ENCODE data around the gene TOMM70. TPM values are rescaled to one million over a fixed set of nuclear protein-coding genes. Genes with fewer than 3 reads are reported as not detected.
"Not testable (repeated sequence)": the region's sequence is repeated elsewhere in the genome, so short reads cannot be mapped to it uniquely, and the experiment has no call there.

The TOMM70 gene
- total RNA-seq, 1 experiment from 2014 or later = 59.2 TPM

DNA sequence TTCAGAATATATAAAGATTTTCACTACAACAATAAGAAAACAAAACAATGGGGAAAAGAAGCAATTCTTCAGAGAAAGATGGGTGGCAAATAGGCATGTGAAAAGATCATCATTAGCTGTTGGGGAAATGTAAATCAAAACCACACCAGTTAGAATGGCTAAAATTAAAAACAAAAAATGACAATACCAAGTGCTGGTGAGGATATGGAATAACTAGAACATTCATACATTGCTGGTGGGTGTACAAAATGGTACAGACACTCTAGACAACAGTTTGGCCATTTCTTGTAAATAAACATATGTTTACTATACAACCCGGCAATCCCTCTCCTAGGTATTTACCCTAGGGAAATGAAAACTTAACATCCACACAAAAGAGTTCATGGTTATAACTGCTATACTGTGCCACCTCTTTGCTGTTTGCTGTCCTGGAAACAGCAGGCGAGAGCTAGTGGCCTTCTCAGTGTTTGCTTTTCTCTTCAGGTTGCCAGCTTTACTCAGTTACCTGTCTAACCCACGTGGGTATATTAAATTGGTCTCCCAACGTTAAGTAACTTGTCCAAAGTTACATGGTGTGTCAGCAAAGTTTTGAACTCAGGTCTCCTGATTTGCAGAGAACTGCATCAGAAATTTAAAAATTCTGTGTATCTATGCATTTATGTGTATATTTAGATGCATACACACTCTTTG, 70.9 kb downstream of the TOMM70 start (continued):
- TF ChIP-seq FOXP4 (CRISPR knock-in tag; IDR thresholded peaks at IDR 0.05) = no peak
- TF ChIP-seq ZBTB21 (CRISPR knock-in tag; IDR thresholded peaks at IDR 0.05; ENCODE audit: borderline replicate concordance) = no peak
- no peak for TF ChIP-seq ZMAT4 (CRISPR knock-in tag; IDR thresholded peaks at IDR 0.05)
- no peak for TF ChIP-seq NFE2L1 (CRISPR knock-in tag; IDR thresholded peaks at IDR 0.05)
- no peak for TF ChIP-seq SP1 (CRISPR knock-in tag; conservative IDR thresholded peaks at IDR 0.05)
- no peak for TF ChIP-seq IRF1 (CRISPR knock-in tag; IDR thresholded peaks at IDR 0.05)
- no peak for TF ChIP-seq TCF7 (CRISPR knock-in tag; IDR thresholded peaks at IDR 0.05; ENCODE audit: low read depth)
- TF ChIP-seq TEAD4 (CRISPR knock-in tag; IDR thresholded peaks at IDR 0.05) = no peak
- no peak for TF ChIP-seq ARID4B (CRISPR knock-in tag; IDR thresholded peaks at IDR 0.05; ENCODE audit: borderline replicate concordance)
- TF ChIP-seq GABPB1 (CRISPR knock-in tag; IDR thresholded peaks at IDR 0.05) = no peak
- TF ChIP-seq, protein P1, sequence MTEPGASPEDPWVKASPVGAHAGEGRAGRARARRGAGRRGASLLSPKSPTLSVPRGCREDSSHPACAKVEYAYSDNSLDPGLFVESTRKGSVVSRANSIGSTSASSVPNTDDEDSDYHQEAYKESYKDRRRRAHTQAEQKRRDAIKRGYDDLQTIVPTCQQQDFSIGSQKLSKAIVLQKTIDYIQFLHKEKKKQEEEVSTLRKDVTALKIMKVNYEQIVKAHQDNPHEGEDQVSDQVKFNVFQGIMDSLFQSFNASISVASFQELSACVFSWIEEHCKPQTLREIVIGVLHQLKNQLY (CRISPR knock-in tag; IDR thresholded peaks at IDR 0.05) = no peak

DNA sequence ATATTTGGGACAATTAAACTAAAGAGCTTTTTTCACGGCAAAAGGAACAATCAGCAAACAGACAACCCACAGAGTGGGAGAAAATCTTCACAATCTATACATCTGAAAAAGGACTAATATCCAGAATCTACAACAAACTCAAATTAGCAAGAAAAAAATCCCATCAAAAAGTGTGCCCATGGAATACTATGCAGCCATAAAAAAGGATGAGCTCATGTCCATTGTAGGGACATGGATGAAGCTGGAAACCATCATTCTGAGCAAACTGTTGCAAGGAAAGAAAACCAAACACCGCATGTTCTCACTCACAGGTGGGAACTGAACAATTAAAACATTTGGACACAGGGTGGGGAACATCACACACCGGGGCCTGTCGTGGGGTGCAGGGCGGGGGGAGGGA, 73.5 kb downstream of the TOMM70 start:
- peaks cover 16% of the 10 kb centered on the region for H3K9me3 Mint-ChIP-seq
- H3K4me3 Mint-ChIP-seq; H3K27ac Mint-ChIP-seq; H3K4me1 Mint-ChIP-seq; ATAC-seq; H3K27me3 Mint-ChIP-seq (ENCODE audit: low read depth); POLR2A ChIA-PET; CTCF ChIA-PET; DNase-seq (ENCODE audit: low spot score): not testable (repeated sequence)
- H3K36me3 Mint-ChIP-seq = peaks cover 17% of the 10 kb centered on the region

DNA sequence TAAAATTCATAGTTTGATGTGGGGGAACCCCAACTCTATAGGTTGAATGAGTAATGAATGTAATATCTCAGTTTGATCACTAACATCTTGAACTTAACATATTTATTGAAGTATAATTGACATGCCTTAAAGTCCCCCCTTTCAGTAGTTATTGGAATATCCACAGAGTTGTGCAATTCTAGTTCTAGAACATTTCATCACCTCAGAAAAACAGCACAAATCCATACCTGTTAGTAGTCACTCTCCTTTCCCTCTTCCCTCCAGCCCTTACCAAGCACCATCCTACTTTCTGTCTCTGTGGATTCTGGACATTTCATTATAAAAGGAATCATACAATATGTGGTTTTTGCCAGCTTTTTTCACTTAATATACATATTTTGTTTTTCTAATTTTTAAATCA, 75.1 kb downstream of the TOMM70 start:
- H3K27me3 Mint-ChIP-seq (ENCODE audit: low read depth) = no peaks in the 10 kb centered on the region
- ChIA-PET POLR2A (no interaction called here), CTCF (no interaction called here)
- DNase-seq (ENCODE audit: low spot score) = no peak
- H3K4me1 Mint-ChIP-seq = no peaks in the 10 kb centered on the region
- H3K4me3 Mint-ChIP-seq = no peak overlapping the region
- ATAC-seq = no peak
- H3K27ac Mint-ChIP-seq = no peak overlapping the region
- H3K9me3 Mint-ChIP-seq = peaks cover 16% of the 10 kb centered on the region
- peaks cover 17% of the 10 kb centered on the region for H3K36me3 Mint-ChIP-seq
- TF ChIP-seq RORB (CRISPR knock-in tag; IDR thresholded peaks at IDR 0.05) (no peak), ZNF423 (CRISPR knock-in tag; IDR thresholded peaks at IDR 0.05) (no peak), CREB1 (CRISPR knock-in tag; IDR thresholded peaks at IDR 0.05) (no peak), ZNF416 (CRISPR knock-in tag; IDR thresholded peaks at IDR 0.05) (no peak), STAT6 (CRISPR knock-in tag; conservative IDR thresholded peaks at IDR 0.05; ENCODE audit: low read depth) (no peak), ZNF232 (CRISPR knock-in tag; IDR thresholded peaks at IDR 0.05) (no peak), GTF2I (CRISPR knock-in tag; conservative IDR thresholded peaks at IDR 0.05) (no peak)
- TF ChIP-seq, protein P2, sequence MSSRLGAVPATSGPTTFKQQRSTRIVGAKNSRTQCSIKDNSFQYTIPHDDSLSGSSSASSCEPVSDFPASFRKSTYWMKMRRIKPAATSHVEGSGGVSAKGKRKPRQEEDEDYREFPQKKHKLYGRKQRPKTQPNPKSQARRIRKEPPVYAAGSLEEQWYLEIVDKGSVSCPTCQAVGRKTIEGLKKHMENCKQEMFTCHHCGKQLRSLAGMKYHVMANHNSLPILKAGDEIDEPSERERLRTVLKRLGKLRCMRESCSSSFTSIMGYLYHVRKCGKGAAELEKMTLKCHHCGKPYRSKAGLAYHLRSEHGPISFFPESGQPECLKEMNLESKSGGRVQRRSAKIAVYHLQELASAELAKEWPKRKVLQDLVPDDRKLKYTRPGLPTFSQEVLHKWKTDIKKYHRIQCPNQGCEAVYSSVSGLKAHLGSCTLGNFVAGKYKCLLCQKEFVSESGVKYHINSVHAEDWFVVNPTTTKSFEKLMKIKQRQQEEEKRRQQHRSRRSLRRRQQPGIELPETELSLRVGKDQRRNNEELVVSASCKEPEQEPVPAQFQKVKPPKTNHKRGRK (CRISPR knock-in tag; IDR thresholded peaks at IDR 0.05; ENCODE audit: borderline replicate concordance) = no peak
- TF ChIP-seq, protein P3, sequence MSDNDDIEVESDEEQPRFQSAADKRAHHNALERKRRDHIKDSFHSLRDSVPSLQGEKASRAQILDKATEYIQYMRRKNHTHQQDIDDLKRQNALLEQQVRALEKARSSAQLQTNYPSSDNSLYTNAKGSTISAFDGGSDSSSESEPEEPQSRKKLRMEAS (CRISPR knock-in tag; IDR thresholded peaks at IDR 0.05) = no peak
